HG02678 (cell line): ENCODE measurements around the gene THAP4.

Experiments
- ATAC-seq: cut with Tn5 transposase; IDR thresholded peaks from one replicate; pipeline ENCODE4 v1.9.1; 2021; ENCODE audit warnings: mild to moderate bottlenecking, moderate library complexity; ENCODE audit not compliant: unreplicated experiment

Gene THAP4

GRCh38 chr2:241637018-241637794 is at the start of gene THAP4, which contains the start of gene ATG4B:
Gene THAP4 (minus strand): TSS chr2:241637158. CDS start chr2:241637017, 141 bp downstream.
Gene ATG4B (plus strand): TSS chr2:241637693. CDS start chr2:241637715, 22 bp downstream.
- peak; percentile 72 for ATAC-seq

GRCh38 chr2:241686324-241686649 is 49.3 kb upstream of the THAP4 start:
- peak; percentile 14 for ATAC-seq

DNA sequence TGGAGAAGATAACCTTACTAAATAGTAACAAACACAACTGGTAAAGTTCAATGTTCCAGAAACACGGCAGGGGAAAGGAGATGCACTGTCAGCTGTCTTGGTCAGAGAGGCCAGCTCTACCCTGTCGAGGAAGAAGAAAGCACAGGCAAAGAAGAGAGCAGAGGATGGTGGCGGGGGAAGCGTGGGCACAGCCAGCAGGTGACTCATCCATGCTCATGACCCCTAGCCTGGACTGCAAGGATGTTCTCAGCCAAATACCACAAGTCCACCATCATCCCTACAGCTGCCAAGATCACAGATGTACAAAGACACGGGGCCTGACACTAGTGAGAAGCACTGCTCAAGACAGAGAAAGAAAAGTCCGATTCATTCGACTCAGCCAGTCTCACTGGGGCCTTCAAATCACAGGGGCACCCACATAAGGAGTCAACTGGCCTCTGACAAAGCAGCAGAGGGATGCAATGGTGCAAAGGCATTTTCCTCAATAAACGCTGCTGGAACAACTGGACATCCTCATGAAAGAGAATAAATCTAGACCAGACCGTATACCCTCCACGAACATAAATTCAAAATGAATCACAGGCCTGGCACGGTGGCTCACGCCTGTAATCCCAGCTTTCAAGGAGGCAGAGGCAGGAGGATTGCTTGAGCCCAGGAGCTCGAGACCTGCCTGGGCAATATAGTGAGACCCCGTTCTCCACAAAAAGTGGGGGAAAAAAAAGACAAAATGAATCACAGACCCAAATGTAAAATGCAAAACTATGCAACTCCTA is 44.1 kb upstream of the THAP4 start:
- no peak for ATAC-seq

DNA sequence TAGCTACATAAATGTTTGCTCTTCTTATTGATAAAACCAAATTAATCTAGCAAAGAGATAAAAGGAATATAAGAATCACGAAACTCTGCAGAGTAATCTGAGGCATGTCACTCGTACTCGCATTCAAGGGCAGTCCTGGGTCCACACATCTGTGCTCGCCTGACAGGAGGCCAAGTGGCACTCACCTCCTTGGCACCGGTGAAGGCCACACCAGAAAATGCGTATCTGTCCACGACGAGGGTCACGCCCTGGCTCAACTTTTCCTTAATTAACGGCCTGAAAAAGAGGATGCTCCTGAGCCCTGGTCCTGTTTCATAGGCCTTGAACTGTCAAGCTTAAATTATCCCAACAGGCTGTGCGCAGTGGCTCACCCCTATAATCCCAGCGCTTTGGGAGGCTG is 43.1 kb upstream of the THAP4 start:
- no peak for ATAC-seq

GRCh38 chr2:241678784-241679540 is 42.0 kb upstream of the THAP4 start:
- no peak for ATAC-seq

DNA sequence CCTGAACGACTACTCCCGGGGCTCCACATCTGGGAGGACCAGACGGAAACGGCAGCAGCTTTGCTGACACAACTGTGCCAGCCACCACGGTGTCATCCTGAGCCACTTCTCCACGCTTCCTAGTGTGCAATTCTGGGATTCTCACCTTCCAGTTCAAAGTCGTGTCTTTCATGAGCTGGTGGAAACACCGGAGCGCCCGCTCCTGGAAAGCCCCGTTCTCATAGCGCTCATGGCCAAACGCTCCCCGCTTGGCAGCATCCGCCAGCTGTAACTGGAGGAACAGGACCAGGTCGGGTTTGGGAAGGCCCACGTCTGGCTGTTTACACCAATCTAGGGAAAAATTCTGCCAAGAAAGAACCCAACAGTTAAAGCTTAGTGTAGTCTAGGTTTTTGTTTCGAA is 41.3 kb upstream of the THAP4 start:
- no peak for ATAC-seq

DNA sequence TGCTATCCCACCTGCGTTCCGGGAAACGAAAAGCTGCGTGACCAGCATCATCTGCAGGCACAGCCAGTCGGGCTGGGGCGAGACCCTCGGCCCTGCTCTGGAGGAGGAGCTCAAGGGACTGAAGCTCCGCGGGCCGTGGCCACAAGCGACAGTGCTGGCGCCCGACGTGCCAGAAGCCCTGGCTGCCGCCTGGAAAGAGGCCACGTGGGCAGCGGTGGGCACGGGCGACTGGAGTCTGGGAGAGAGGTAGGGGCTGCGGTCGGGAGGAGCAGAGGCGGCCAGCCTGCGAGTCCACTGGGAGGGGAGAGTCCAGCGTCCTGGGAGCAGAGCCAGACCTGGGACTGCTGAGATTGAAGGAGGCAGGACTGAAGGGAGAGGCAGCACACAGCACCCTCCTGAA is 40.4 kb upstream of the THAP4 start:
- no peak for ATAC-seq

GRCh38 chr2:241676665-241677064 is 39.7 kb upstream of the THAP4 start:
- no peak for ATAC-seq

DNA sequence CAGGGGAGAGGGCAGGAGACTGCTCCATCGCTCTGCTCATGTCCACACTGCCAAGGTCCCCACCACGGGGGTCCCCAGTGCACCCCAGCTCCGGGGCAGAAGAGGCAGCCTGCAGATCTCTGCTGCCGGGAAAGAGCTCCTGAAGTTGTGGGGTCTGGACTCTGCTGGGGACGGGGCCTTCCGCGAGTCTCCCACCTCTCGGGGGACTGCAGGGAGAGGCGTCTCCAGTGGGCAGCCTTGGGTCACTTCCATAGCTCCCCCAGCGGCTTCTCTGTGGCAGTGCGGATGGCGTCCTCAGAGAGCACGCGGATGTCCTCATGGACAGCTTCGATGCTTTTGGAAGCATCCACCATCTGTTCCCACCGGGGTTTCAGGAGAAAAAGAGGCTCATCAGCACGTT is 38.9 kb upstream of the THAP4 start:
- ATAC-seq: no peak

DNA sequence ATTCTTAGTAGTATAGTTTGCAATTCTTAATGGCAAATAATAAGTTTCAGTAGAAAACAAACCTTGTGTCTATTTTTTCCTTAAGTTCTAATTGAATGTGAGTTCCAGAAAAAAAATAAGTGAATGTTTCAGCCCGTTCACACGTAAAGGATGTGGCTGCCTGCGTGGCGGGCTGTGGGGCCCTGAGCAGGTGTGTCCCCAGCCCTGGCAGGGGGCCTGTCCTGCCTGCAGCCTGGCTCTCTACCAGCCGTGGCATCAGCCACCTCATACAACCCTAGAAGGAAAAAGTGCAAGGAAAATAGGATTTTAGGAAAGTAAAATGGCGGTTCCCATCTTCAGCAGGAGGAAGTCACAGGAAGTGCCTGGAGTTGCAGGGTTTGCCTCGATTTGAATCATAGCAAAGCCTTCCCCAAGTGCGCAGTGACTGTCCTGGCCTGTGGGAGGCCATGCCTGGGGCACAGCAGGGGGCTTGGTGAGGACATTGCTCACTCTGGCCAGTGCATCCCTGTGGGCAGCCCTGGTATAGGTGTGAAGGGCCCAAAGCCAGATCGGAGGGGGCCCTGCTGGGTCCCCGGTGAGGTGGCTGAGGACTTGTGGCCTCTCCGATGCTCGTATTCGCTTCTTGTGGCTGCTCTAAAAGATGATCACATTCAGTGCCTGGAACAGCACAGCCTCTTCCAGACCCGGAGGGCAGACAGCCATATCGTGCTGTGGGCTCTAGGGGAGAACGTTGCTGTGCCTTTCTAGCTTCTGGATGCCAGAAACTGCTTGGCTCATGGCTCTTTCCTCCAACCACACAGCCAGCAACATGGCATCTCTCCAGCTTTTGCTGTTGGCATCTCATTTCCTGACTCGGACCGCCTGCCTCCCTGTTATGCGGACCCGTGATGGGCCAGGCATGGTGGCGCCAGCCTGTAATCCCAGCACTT is 37.1 kb upstream of the THAP4 start:
- ATAC-seq: no peak

DNA sequence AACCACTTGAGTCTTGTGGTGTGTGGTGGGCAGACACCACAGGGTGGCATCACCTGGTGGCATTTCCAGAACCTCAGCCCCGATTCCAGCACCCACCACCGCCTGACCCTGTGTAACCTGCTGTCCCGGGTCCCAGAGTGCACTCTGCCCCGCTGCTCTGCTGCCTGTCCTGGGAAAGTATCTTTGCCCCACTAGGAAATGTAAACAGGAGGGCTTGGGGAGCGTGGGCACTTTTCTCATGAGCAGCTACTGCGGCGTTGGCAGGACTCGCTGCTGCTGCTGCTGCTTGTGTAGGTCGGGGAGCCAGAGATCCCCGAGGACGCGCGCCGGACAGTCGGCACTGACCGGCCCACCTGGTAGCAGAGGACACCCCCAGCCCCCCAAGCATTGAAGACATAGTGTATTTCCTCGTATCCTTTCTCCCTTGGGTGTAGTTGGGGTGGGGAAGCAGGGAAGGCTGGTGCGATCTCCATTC is 36.3 kb upstream of the THAP4 start:
- no peak for ATAC-seq

DNA sequence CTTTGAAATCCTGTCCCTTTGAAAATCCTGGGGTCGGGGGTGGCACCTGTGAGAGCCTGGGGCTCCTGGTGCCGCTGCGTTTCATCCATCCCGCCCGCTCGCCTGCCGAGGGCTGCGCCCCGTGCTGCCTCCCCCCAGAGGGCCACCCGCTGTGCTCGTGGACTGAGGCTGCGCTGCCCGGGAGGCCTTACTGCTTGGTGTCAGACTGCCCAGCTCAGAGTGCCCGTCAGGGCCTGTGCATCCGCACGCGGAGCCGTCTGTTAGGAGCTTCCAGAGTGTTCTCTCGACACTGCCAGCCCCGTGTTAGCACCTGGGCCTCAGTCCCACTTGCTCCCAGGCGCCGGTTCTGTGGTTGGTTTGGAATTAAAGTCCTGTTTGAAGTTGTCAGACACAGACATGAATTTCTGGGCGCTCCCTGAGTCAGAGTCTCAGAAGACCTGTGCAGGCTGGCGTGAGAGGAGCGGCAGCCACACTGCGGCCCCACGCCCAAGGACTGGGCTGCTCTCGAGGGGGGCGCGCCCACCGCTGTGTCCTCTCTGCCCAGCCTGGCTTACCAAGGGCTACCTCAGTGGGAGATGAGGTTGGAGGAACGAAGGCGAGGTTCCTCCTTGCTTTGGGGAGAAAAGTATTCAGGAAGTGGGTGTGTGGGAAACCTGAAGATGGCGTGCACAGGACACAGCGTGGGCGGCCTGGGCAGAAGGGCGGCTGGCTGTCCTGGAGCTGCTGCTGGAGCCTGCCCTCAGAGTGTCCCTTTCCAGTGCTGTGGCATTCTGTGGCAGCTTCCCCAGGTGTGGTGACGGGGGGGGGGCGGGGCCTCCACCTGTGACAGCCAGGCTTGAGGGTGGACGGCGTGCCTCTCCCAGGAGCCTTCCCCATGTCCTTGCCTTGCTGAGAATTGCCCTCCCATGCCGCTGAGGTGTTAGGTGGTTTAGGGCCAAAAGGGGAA is 35.6 kb upstream of the THAP4 start:
- ATAC-seq: no peak

GRCh38 chr2:241671457-241672240 is 34.7 kb upstream of the THAP4 start:
- ATAC-seq: no peak

DNA sequence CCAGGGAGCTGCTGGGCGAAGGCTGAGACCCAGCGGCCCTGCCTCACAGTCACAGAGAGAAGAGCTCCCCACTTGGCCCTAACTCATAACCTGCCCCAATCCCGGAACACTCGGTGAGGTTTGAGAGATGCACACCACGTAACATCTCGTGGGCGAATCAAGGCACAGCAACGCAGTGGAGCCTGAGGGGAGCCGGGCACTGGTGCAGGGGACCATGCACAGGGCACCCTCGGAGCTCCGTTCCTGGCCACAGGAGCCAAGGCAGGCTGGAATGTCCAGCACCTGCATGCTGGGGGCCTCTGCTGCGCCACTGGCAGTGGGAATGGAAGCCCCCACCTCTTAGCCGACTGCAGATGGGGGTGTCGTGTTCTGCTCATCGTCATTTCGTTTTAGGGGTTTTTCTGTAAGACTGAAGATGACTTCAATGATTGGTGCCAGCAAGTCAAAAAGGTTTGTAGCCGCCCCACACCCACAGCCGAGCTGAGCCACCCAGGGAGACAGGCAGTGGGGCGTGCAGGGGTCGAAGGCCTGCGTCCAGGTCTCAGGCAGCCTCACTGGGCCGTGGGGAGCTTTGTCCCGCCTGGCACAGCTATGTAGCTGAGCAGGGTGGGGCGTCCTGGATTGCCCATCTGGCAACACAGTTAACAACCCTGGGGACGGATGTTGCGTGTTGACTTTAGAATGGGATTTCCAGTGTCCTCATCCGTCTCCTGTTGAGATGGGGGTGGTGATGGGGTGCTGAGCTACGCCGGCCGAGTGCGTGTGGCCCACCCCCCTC is 33.6 kb upstream of the THAP4 start:
- ATAC-seq: no peak

GRCh38 chr2:241668839-241669238 is 31.9 kb upstream of the THAP4 start:
- no peak for ATAC-seq

- no peak for ATAC-seq
These were observed 31.4 kb upstream of the THAP4 start for GRCh38 chr2:241668354-241668753.

DNA sequence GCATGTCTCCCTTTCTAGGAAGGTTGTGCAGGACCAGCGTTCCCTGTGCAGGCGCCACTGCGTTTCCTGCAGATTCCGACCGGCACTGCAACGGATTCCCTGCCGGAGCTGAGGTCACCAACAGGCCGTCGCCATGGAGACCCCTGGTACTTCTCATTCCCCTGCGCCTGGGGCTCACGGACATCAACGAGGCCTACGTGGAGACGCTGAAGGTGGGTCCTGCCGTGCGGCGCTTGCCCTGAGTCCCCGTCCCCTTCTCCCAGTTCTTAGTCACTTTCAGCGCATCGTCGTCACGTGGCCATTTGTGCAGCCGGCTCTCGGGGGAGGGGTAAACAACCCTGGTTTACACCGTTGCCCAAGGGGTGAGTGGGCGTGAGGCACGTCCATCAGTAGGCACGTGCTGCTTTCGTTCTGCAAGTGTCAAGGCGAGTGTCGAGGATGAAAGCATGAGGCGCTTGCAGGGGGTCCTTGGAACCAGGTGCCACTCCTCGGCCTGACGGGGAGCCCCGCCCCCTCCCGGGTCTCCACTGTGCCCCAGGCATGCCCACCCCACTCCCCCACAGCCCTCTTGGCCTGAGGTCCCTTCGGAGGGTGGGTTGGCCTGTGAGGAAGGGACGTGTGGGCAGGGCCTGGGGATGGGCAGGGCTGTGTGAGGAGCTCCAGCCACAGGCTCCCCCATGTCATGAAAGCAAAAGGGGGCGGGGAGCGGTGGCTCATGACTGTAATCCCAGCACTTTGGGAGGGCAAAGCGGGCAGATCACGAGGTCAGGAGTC is 29.9 kb upstream of the THAP4 start:
- ATAC-seq: no peak
